NCI-H69 (cell line): ENCODE results near the gene HHLA2.
"Not testable (repeated sequence)": the region's sequence is repeated elsewhere in the genome, so short reads cannot be mapped to it uniquely, and the experiment has no call there.

Experiments
- DNase-seq: peaks from one replicate; lab custom pipeline; 2025; lab: John Stamatoyannopoulos, UW

Gene HHLA2, protein sequence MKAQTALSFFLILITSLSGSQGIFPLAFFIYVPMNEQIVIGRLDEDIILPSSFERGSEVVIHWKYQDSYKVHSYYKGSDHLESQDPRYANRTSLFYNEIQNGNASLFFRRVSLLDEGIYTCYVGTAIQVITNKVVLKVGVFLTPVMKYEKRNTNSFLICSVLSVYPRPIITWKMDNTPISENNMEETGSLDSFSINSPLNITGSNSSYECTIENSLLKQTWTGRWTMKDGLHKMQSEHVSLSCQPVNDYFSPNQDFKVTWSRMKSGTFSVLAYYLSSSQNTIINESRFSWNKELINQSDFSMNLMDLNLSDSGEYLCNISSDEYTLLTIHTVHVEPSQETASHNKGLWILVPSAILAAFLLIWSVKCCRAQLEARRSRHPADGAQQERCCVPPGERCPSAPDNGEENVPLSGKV

DNA sequence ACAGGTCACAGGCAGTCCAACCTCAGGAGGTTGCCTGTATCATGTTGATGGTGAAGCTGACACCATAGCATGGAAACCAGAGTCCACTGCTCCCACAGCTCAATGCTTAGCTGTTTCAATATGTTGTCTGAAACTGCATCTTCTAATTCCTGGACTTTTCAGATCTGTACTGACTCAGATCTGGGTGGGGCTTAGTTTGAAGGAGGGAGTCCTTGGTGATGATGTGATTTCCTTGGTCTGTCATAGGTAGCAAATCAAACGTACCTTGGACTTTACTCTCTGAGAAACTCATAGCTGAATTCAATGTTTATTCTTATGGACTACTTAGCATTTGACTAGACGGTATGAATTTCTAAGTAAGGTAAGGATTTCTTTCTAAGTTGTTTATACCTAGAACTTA is at the start of gene HHLA2:
HHLA2 (plus strand) TSS at position 310 of the 400 bp plus-strand sequence. CDS start 55,266 bp downstream, outside the sequence.
- DNase-seq: no peak

DNA sequence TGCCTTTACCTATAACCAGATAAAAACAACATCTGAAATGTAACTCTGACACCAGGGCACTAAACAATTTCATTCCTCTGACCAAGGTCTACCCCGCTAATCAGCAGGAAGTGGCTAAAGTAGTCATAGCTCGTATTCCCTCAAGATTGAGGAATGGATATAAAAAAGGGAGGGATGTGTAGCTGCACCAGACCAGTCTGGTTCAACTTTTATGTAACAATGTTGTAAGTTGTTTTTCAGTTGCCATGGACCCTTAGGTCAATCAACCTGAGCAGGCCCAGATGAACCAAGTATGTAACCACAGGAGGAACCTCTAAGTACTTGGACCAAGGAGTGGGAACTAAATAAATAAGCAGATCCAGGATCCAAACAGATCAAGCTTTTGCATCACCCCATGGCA is 45.7 kb upstream of the HHLA2 start:
- DNase-seq: no peak

DNA sequence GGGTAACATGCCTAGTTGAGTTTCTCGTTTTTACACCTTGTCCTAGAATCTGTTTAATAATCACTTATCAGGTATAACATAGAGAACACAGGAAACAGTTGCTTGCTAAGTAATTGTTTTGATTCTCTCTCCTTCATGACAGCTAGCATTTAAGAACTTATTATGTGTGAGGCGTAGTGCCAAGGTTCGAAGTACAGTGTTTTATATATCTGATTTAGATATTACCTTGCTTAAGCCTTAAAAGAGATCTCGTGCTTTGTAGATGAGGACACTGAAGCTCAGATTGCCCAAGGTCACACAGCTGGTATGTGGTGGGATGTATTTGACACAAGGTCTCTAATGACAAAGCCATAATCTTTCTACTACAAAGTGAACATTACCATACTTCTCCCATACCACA is 45.1 kb upstream of the HHLA2 start:
- no peak for DNase-seq

DNA sequence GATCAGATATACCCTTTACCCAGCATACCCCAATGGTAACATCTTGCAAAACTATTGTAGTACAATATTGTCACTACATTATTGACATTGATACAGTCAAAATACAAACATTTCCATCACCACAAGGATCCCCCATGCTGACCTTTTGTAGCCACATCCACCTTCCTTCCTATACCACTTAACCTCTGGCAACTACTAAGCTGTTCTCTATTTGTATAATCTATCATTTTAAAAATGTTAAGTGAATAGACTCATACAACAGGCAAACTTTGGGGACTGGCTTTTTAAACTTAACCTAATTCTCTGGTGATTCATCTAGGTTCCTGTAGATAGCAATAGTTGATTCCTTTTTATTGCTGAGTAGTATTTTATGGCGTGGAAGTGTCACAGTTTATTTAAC is 44.5 kb upstream of the HHLA2 start:
- DNase-seq: no peak

DNA sequence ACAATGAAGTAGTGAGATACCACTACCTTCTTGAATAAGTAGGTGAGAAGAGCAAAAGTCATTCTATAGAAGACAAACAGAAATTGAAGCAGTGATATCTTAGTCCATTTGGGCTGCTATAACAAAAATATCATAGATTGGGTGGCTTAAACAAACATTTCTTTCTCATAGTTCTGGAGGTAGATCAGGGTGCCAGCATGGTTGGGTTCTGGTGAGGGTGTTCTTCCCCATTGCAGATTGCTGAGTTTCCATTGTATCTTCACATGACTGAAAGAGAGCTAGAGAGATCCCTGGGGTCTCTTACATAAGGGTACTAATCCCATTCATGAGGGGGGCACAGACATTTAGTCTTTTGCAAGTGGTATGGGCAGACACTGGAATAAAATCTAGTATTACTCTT is 41.2 kb upstream of the HHLA2 start:
- no peak for DNase-seq

DNA sequence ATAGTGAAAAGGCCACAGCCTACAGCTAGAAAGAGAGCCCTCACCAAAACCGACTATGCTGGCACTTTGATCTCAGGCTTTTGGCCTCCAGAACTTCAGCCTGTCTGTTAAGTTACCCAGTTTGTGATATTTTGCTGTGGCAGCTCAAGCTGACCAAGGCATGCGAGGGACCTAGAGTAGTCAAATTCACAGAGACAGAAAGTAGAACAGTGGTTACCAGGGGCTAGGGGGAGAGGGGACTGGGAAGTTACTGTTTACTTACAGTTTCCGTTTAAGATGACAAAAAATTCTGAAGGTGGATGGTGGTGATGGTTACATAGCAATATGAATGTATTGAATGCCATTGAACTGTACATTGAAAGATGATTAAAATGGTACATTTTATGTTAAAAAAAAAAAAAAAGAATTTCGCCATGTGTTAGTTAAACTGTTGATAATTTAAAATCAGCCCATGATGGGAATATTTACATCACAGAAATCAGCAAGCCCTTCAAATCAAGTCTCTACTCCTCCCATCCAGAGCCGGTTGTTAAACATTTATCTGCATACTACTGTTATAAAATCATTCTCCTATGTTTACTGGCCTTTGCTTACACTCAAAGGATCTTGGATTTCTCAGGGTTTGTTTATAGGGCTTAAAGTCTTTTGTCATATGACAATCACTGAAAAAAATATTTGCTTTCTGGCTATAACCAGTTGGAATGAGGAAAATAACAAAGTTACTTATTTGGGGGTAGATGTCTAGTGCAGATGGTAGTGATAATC is 31.6 kb upstream of the HHLA2 start:
- not testable (repeated sequence) for DNase-seq

DNA sequence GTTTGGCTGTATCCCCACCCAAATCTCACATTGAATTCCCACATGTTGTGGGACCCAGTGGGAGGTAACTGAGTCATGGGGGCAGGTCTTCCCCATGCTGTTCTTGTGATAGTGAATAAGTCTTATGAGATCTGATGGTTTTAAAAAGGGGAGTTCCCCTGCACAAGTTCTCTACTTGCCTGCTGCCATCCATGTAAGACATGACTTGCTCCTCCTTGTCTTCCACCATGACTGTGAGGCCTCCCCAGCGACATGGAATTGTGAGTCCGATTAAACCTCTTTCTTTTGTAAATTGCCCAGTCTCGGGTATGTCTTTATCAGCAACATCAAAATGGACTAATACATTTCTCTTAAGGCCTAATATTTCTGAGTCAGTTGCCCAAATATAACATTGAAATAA is 28.1 kb upstream of the HHLA2 start:
- DNase-seq: not testable (repeated sequence)

DNA sequence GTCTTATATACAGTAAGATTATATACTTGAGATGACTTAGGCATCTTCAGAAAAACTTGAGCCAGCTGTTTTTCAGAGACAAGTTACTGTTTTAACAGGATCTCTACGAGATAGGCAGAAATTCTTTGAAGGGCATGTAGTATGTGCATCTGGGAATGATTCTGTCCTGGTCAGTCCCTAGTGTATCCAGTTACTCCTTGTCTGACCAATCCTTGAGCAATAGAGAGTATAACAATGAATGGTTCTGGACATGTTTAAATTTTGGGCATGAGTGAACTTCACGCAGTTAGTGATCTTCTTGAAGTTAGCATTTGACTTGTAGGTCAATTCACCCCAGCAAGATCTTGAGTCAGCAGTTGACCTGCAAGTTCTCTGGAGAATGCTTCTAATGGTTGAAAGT is 24.7 kb upstream of the HHLA2 start:
- no peak for DNase-seq

DNA sequence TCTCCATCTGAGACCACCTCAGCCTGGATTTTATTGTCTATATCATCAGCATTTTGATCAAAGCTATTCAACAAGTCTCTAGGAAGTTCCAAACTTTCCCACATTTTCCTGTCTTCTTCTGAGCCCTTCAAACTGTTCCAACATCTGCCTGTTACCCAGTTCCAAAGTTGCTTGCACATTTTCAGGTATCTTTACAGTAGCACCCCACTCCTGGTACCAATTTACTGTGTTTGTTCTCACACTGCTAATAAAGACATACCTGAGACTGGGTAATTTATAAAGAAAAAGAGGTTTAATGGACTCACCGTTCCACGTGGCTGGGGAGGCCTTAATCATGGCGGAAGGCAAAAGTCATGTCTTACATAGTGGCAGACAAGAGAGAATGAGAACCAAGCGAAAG is 17.3 kb upstream of the HHLA2 start:
- not testable (repeated sequence) for DNase-seq

DNA sequence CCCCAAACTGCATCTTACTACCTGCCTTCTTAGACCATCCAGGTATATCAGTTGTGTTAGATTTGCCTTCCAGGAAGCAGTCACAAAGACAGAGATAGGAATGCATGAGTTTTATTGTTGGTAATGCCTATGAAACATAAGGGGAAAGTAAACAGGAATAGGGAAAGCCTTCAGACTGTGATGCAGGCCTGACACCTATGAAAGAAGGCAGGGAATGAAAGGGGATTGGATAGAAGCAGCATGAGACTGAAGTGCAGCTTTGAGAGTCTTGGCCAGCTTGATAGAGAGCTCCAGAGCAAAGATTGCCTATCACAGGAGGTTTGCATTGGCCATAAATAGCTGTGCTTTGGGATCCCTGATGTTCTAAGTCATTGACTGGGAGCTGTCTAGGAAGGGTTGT is 15.9 kb upstream of the HHLA2 start:
- DNase-seq: no peak

DNA sequence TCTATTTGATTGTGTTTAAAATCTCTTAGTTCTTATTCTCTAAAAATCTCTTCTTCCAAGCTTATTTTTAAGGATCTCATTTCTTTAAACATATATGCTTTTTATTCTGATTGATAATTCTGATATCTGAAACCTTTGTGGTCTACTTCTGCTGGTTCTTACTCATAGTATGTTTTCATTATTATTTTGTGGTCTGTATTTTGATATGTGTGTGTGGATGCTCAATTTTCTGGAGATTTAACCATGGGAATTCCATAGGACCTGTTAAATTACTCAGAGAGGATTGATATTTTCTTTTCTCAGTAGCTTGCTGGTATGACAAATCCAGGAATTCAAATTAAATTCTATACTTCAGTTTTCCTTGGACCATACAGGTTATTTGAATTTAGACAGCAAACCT is 14.7 kb upstream of the HHLA2 start:
- no peak for DNase-seq

DNA sequence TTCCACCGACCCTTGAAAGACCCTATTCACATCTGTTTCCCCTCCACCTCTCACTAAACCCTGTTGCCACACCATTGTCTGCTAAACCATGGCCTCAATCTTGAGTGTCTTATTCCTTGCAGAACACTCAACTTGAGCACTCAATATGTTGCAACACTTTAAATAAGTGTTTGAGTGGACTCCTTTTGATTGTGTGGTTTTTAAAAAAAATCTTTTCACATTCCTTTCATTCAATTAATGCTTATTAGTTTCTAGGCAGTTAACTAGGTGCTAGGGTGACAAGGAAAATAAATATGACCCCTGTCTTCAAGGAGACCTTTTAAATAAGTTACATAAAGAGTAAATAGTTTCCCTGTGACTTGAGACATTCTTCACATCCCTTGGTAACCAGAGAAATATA is 13.3 kb upstream of the HHLA2 start:
- no peak for DNase-seq

DNA sequence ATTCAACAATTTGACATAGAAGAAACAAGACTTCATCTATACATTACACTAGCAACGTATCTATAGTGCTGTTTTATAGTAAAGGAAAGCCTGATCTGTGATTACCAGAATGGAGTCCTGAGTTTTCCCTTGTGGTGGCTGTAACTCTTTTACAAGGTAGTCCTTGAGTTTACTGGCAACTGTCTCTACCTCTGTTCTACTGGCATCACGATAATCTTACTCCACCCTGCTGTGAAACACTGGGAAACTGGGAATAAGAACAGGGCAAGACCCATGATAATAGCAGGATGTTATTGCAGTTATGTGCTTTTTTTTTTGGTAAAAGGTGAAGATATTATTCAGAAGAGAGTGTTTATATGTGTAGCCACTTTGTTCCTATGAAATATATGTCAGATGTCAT is 12.4 kb upstream of the HHLA2 start:
- DNase-seq: no peak

DNA sequence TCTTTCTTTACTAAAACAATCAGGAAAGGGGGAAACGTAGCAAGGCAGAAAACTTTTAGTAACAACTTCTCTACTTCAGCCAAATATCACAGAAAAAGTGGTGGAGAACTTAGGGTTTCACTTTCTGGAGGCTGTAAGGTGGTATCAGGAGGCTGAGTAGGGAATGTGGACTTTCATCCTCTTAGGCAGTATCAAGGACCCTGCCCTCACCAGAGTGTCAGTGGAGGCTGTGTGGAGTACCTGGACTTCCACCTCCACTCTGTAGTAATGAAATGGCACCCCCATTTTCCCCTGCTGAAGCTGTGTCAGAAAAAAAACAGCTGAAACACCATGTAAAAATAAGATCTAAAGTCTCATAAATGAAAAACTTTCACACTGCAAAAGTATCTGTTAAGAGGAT is 11.2 kb upstream of the HHLA2 start:
- no peak for DNase-seq

DNA sequence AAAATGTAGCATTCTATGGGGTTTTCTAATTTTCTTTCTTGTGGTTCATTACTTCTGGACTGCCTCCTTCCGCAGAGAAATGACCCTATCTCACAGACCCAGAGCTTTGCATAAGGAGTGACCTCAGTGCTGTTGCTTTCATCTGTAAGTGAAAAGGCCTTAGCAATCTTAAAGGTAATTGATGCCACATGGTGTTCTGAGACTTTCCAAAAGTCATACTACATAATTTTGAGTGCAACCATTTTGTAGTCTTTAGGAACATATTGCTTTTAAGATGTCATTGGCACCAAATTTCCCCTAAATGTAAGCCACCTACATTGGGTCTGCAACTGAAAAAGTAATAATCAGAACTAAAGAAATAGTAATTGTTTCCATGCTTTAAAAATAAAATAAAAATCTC is 9.2 kb upstream of the HHLA2 start:
- DNase-seq: peak; percentile 37

DNA sequence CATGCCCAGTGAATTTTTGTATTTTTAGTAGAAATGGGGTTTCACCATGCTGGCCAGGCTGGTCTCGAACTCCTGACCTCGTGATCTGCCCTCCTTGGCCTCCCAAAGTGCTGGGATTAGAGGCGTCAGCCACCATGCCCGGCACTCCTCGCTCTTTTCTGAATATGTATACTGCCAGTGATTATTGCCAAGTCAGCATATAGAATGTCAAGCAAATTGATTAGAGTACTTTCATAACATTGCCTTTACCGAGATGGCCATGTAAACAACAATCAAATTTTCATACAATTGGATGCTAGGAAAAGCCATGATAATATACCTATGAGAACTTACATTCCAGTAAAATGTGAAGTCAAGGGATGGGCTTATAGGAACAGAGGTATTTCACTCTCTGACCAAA is 8.2 kb upstream of the HHLA2 start:
- not testable (repeated sequence) for DNase-seq

DNA sequence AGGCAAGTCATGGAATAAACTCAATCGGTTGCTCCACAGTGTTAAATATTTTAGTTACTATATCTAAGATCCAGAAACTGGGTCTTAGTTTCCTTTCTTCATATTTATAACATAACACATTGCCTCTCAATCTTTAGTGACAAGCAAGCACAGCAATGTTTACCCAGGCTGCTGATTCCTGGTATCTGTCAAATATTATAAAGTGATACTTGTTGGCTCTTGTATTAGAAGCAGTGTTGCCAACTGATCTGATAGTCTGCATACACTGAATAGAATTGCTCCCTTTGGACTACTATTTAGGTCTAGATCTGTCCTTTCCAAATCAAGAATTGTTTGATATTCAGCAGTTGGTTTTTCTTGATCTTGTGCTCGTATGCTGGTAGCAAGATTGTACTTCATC is 7.2 kb upstream of the HHLA2 start:
- DNase-seq: peak; percentile 10

DNA sequence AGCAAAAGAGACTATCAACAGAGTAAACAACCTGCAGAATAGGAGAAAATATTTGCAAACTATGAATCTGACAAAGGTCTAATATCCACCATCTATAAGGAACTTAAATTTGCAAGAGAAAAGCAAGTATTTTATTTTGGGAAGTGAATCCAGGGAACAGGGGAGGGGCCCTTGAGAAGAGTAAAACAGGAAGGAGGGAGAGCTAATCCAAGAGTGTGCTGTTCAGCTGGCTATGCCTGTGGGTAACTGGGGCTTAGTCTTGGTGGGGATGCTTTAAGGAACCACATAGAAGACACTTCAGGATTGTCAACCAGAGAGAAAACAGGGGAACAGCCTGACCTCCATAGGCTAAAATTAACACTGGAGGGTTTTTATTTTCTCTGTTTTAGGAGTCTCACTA is 3.9 kb upstream of the HHLA2 start:
- no peak for DNase-seq

DNA sequence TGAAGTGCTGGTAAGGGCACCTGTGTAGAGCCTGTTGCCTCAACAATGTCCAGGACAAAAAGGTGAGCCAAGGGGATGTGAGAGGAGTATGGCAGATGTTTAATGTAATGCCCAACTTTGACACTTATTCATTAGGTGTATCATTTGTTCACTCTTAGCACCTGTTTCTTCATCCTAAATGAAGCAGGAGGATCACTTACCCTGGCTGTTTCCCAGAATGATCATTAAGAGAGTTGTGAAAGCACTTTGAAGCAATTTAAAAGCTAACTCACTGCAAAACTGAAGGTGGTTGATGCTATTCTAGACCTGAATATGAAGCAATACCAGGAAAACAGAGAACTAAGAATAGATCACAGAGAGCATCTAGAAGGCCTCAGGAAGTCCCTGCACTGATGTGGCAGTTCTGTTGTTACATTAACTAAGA is 3.4 kb upstream of the HHLA2 start:
- DNase-seq: peak; percentile 6

DNA sequence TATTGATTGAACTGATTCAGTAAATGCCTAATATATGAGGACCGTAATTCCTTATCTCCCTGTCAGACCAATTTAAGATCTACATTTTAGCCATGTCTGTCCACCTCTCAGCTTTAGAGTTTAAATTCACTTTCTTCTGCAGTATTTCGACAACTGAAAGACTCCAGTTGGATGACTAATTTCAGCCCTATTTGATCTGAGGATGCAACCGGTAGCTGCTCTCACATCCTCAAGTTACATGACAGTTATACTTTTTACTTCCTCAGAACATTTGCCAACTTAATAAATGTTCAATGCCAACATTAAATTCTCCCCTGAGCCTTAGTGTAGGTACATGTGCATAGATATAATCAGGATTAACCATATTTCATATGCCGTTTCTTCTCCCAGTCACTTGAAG is 2.5 kb upstream of the HHLA2 start:
- DNase-seq: no peak

DNA sequence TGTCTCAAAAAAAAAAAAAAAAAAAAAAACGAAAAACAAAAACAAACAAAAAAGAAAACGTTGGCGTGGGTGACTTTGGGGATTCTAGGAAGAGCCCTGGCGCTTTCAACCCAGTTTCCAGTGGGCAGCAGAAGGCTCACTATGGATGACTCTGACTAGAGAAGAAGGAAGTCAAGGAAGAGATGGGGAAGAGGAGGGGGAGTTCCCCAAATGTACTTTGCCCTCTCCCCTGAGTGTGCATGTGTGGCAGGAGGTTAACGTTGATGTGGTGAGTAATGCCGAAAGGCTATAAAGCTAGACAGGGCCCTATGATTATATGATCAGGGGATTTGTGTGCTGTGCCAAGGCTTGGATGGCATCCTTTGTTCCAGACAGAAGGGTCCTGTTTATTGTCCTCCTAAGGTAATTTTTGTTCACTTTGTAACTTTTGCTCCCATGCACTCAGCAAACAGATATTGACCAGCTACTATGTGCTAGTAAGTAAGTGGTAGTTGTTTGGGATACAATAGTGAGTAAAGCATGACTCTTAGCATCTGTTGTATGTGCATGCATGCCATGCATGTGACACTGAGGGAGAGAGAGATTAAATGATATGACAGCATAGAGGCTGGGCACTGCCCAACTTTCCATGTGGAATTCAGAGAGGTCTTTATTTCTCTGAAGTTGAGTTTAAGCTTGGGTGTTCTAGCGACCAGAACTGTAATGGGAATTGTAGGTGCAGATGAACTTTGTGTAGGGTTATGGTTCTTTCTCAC is 750 bp upstream of the HHLA2 start:
- peak; percentile 16 for DNase-seq

DNA sequence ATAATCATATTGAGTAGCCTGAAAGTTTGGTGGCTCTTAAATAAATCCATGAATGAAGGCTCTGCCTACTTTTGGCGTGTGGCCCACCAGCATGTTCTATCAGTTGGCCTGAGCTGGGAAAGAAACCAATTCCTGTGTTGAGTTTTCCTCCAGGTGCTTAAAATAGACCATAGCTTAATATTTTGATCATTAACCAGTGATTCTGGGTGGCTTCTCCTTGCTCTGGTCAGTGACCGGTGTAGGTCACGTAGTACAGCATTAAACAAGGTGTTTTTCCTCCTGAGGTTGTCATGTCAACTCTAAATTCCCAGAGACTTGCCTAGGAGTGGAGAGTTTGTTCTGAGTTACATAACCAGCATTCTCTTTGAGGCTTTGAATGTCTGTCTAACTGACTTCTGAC is 1.3 kb downstream of the HHLA2 start:
- DNase-seq: no peak

DNA sequence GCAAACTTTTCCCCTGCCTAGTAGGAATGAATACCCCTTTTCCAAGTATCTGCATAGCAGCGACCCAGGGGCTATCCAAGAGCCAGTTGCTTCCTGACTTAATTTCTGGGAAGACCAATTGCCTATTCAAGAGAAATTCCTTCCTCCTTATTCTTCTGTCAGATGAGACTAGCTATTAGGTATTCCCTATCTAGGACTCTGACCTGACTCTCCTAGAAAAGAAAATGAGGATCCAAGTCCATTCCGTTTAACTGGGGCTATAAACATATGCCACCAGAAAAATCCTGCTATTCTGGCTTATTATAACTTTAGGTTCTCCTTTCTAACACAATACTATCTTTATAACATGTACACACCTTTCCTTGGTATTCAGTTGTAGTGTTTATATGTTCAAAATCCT is 1.7 kb downstream of the HHLA2 start:
- DNase-seq: no peak
